HepG2 (cell line): ENCODE results near the gene PRSS2. TPM values are rescaled to one million over a fixed set of nuclear protein-coding genes. Genes with fewer than 3 reads are reported as not detected.

Experiments used
- ATAC-seq: fragments of 200-7000 bp; cut with Tn5 transposase; 3 replicates; pipeline ENCODE4 v1.9.1; 2020; ENCODE audit warnings: mild to moderate bottlenecking, moderate library complexity
- BruUV-seq: library from RNA; stranded (reverse); fragments of 400-500 nt; replicated peaks from 2 replicates; lab custom pipeline; 2021; lab: Mats Ljungman, UMichigan
- CTCF ChIA-PET: fragments of 300-600 bp; formaldehyde crosslinking; extraction: SDS; loops from one replicate; lab custom pipeline; 2021; ENCODE audit warnings: low total read pairs, inconsistent platforms, low intra/inter-chr PET ratio; lab: Yijun Ruan, JAX
- POLR2A ChIA-PET: fragments of 350-600 bp; sonication (Branson Sonifier 250); formaldehyde crosslinking; loops from one replicate; lab custom pipeline; 2020; ENCODE audit warnings: antibody characterized with exemption, inconsistent platforms; lab: Yijun Ruan, JAX
- DNase-seq: peaks from one replicate; pipeline ENCODE4 v3.0.0-alpha.2; 2015; ENCODE audit warnings: low spot score
- FAIRE-seq: peaks from 3 replicates; lab custom pipeline; 2011; peaks lifted over from hg19 to GRCh38; lab: Jason Lieb, UNC
- H2AFZ ChIP-seq: one replicate; pipeline ENCODE4 v1.6.1; 2011; ENCODE audit warnings: low read length, inconsistent platforms
- H3K27ac ChIP-seq: fragments of 300-600 bp; 3 replicates; pipeline ENCODE4 v1.8.0; 2011; ENCODE audit warnings: mixed run types, mild to moderate bottlenecking, mixed read lengths, low read length, inconsistent platforms; ENCODE audit not compliant: insufficient read depth; ENCODE audit errors: extremely low read length
- H3K27me3 ChIP-seq, 2 experiments: fragments of 200-600 bp in 1 of 2; 2 replicates in 1 of 2; 3 replicates in 1 of 2; pipeline versions ENCODE4 v1.6.0 to v1.8.0; 2011; ENCODE audit warnings: low read length in 2 of 2, mild to moderate bottlenecking in 2 of 2, moderate library complexity in 2 of 2, inconsistent platforms in 1 of 2; ENCODE audit not compliant: insufficient read depth in 2 of 2, control insufficient read depth in 1 of 2
- H3K36me3 ChIP-seq, 2 experiments: fragments of 200-600 bp in 1 of 2; replicated peaks in 1 of 2; 2 replicates in 1 of 2; 3 replicates in 1 of 2; pipeline versions ENCODE4 v1.5.1 to v1.8.0; 2011; ENCODE audit warnings: low read length in 2 of 2, inconsistent platforms in 1 of 2; ENCODE audit not compliant: insufficient read depth in 2 of 2, control insufficient read depth in 1 of 2
- H3K4me1 ChIP-seq: 2 replicates; pipeline ENCODE4 v1.5.1; 2012; ENCODE audit warnings: low read length, inconsistent platforms; ENCODE audit not compliant: insufficient read depth
- H3K4me2 ChIP-seq: 2 replicates; pipeline ENCODE4 v1.6.0; 2011; ENCODE audit warnings: low read depth, low read length, inconsistent platforms
- H3K4me3 ChIP-seq, 3 experiments: fragments of 200-600 bp in 1 of 3; sonication (generic), shearing (Covaris generic) in 1 of 3; replicated peaks in 1 of 3; 2 replicates each; pipeline ENCODE4 v1.5.1; 2011 to 2016; ENCODE audit warnings: low read length in 3 of 3, inconsistent platforms in 2 of 3, low read depth in 2 of 3, mild to moderate bottlenecking in 2 of 3, control low read depth in 1 of 3, mixed read lengths in 1 of 3; ENCODE audit not compliant: insufficient read depth in 1 of 3
- H3K79me2 ChIP-seq: one replicate; pipeline ENCODE4 v1.6.1; 2011; ENCODE audit warnings: low read length, inconsistent platforms; ENCODE audit not compliant: insufficient read depth
- H3K9ac ChIP-seq: 2 replicates; pipeline ENCODE4 v1.6.0; 2011; ENCODE audit warnings: mild to moderate bottlenecking, low read depth, low read length, inconsistent platforms; ENCODE audit not compliant: insufficient read depth
- H3K9me3 ChIP-seq: 2 replicates; pipeline ENCODE4 v1.5.1; 2012; ENCODE audit warnings: mild to moderate bottlenecking, low read length
- H4K20me1 ChIP-seq: 2 replicates; pipeline ENCODE4 v1.6.0; 2011; ENCODE audit warnings: inconsistent platforms, mild to moderate bottlenecking, low read length, moderate library complexity; ENCODE audit not compliant: insufficient read depth
- PCBP1 ChIP-seq: fragments of 200-400 bp; formaldehyde crosslinking; IDR thresholded peaks from 2 replicates; pipeline ENCODE4 v1.6.1; 2017; ENCODE audit warnings: mild to moderate bottlenecking, low read depth, low read length, borderline replicate concordance
- SIN3A ChIP-seq: IDR thresholded peaks from 2 replicates; pipeline ENCODE4 v1.6.1; 2011; ENCODE audit warnings: low read depth, mild to moderate bottlenecking, control low read depth, low read length, borderline replicate concordance
- SP1 ChIP-seq, 2 experiments: fragments of 450-650 bp in 1 of 2; sonication (generic) in 1 of 2; formaldehyde crosslinking in 1 of 2; IDR thresholded peaks; 2 replicates each; pipeline versions ENCODE4 v1.4.0 to v1.6.1; 2016 to 2020; ENCODE audit warnings: missing genetic modification reagents in 1 of 2
- WGBS: methylation state at CpG from one replicate; pipeline ENCODE4 v1.1.6; 2017; ENCODE audit warnings: low lambda C conversion rate; 5-methylcytosine and 5-hydroxymethylcytosine counted together
- in situ Hi-C: cut with HindIII; loops from 2 replicates; pipeline ENCODE4 v1.10.0; 2017; ENCODE audit warnings: low pct_unique_long_range_greater_than_20kb; ENCODE audit not compliant: extremely low pct_ligation_motif_present
- intact Hi-C: fragments of 100-400 bp; cut with micrococcal nuclease; formaldehyde crosslinking; loops from one replicate; pipeline ENCODE4 v1.10.0; 2022; ENCODE audit not compliant: unreplicated experiment
- polyA plus RNA-seq, 8 experiments: library from polyadenylated mRNA; depleted of rRNA in 3 of 8; stranded (reverse) in 7 of 8; unstranded in 1 of 8; fragments of >200 nt; fragmentation: Illumina TruSeq in 4 of 8; extraction: Trizol in 4 of 8; gene quantifications; 2 replicates each; pipeline versions ENCODE4 v1.2.1 to v1.2.3, GENCODE V29; 2011 to 2016; ENCODE audit warnings: low read depth in 4 of 8, missing spikeins in 1 of 8, mixed read lengths in 1 of 8; ENCODE audit not compliant: insufficient read depth in 1 of 8
- total RNA-seq, 5 experiments: library from RNA; depleted of rRNA; stranded (reverse); fragments of >200 nt; fragmentation: Illumina TruSeq; extraction: Trizol; gene quantifications; 2 replicates each; pipeline ENCODE4 v1.2.3, GENCODE V29; 2016; ENCODE audit warnings: low read depth in 1 of 5
- TF ChIP-seq, protein P1 (sequence below): sonication (generic); formaldehyde crosslinking; IDR thresholded peaks from 2 replicates; pipeline ENCODE4 v1.4.0; 2020; ENCODE audit warnings: missing genetic modification reagents, mild to moderate bottlenecking, borderline replicate concordance
- TF ChIP-seq, protein P2 (sequence below): sonication (generic); formaldehyde crosslinking; IDR thresholded peaks from 2 replicates; pipeline ENCODE4 v1.9.0; 2021; ENCODE audit warnings: mild to moderate bottlenecking, missing genetic modification reagents
- TF ChIP-seq, protein P3 (sequence below): sonication (generic); formaldehyde crosslinking; IDR thresholded peaks from 2 replicates; pipeline ENCODE4 v1.5.0; 2020; ENCODE audit warnings: mild to moderate bottlenecking, missing genetic modification reagents, borderline replicate concordance

PRSS2 gene
- total and polyA plus RNA-seq, 2 of the 13 experiments (the other 11 are each of a cell fraction or from before 2014, with no cell fraction given): not detected

DNA sequence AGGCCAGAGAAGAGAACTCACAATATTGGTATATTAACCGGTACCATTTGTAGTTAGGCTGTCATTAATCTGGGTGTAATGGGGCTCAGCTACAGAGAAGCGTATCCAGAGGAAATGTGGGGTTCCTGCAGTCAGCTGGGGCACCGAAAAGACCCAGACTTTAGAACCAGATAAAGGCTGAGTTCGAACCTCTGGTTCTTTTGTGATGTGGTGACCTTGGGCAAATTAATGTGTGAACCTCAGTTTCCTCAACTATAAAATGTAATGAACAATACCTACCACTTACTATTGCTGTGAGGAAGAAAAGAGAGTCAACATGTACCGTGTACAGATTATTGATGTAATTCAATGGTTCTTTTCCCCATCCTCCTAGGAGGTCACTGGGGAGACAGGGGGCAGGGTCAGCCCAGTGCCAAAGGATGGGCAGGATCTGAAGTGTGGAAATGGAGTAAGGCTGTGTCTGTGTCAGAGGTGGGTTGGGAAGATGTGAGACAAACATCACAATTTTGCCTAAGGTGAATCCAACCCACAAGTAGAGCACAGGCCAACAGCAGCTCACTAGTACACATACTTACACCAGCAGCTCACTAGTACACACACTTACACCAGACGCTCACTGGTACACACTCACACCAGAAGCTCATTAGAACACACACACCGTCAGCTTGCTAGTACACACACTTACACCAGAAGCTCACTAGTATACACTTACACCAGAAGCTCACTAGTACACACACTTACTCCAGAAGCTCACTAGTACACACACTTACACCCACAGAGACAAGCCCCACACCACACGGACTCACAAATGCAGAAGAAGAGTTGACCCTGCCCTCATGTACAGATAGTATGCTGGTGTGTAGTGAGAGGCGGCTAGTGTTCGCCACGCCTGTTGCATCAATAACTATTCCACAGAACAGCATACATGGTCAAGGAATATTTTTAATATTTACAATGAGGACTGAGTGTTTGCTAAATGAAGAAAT, 28.0 kb downstream of the PRSS2 start:
- FAIRE-seq (no peak), ATAC-seq (no peak), DNase-seq (no peak)
- no peak overlapping the region for H3K27ac ChIP-seq
- intact Hi-C loops: no loop called here
- peaks cover 6 to 56% of the 10 kb centered on the region in 2 experiments; a peak in 3 of 5 replicates for H3K27me3 ChIP-seq
- no peaks in the 10 kb centered on the region for H3K36me3 ChIP-seq
- H3K79me2 ChIP-seq: no peaks in the 10 kb centered on the region
- 21% methylated on average over 9 of the region's 11 CpGs for WGBS
- in situ Hi-C loops: no loop called here
- no peaks in the 10 kb centered on the region for H4K20me1 ChIP-seq
- no peaks in the 10 kb centered on the region for H3K4me1 ChIP-seq
- H3K9me3 ChIP-seq: no peaks in the 10 kb centered on the region
- H3K4me2 ChIP-seq: no peak overlapping the region
- no peak overlapping the region for H3K9ac ChIP-seq
- ChIA-PET CTCF (no interaction called here), POLR2A (no interaction called here)
- no peak overlapping the region for H2AFZ ChIP-seq
- H3K4me3 ChIP-seq: no peak overlapping the region
- BruUV-seq: no TSS peak
- TF ChIP-seq, protein P1, sequence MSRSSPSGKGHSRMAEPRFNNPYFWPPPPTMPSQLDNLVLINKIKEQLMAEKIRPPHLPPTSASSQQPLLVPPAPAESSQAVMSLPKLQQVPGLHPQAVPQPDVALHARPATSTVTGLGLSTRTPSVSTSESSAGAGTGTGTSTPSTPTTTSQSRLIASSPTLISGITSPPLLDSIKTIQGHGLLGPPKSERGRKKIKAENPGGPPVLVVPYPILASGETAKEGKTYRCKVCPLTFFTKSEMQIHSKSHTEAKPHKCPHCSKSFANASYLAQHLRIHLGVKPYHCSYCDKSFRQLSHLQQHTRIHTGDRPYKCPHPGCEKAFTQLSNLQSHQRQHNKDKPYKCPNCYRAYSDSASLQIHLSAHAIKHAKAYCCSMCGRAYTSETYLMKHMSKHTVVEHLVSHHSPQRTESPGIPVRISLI (CRISPR knock-in tag): no peak
- TF ChIP-seq SP1 (IDR thresholded peaks at IDR 0.05) (no peak), SP1 (CRISPR knock-in tag; IDR thresholded peaks at IDR 0.05) (no peak), PCBP1 (no peak), SIN3A (no peak)
- TF ChIP-seq, protein P2, sequence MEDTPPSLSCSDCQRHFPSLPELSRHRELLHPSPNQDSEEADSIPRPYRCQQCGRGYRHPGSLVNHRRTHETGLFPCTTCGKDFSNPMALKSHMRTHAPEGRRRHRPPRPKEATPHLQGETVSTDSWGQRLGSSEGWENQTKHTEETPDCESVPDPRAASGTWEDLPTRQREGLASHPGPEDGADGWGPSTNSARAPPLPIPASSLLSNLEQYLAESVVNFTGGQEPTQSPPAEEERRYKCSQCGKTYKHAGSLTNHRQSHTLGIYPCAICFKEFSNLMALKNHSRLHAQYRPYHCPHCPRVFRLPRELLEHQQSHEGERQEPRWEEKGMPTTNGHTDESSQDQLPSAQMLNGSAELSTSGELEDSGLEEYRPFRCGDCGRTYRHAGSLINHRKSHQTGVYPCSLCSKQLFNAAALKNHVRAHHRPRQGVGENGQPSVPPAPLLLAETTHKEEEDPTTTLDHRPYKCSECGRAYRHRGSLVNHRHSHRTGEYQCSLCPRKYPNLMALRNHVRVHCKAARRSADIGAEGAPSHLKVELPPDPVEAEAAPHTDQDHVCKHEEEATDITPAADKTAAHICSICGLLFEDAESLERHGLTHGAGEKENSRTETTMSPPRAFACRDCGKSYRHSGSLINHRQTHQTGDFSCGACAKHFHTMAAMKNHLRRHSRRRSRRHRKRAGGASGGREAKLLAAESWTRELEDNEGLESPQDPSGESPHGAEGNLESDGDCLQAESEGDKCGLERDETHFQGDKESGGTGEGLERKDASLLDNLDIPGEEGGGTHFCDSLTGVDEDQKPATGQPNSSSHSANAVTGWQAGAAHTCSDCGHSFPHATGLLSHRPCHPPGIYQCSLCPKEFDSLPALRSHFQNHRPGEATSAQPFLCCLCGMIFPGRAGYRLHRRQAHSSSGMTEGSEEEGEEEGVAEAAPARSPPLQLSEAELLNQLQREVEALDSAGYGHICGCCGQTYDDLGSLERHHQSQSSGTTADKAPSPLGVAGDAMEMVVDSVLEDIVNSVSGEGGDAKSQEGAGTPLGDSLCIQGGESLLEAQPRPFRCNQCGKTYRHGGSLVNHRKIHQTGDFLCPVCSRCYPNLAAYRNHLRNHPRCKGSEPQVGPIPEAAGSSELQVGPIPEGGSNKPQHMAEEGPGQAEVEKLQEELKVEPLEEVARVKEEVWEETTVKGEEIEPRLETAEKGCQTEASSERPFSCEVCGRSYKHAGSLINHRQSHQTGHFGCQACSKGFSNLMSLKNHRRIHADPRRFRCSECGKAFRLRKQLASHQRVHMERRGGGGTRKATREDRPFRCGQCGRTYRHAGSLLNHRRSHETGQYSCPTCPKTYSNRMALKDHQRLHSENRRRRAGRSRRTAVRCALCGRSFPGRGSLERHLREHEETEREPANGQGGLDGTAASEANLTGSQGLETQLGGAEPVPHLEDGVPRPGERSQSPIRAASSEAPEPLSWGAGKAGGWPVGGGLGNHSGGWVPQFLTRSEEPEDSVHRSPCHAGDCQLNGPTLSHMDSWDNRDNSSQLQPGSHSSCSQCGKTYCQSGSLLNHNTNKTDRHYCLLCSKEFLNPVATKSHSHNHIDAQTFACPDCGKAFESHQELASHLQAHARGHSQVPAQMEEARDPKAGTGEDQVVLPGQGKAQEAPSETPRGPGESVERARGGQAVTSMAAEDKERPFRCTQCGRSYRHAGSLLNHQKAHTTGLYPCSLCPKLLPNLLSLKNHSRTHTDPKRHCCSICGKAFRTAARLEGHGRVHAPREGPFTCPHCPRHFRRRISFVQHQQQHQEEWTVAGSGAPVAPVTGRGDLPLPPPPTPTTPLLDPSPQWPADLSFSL (CRISPR knock-in tag): no peak
- TF ChIP-seq, protein P3, sequence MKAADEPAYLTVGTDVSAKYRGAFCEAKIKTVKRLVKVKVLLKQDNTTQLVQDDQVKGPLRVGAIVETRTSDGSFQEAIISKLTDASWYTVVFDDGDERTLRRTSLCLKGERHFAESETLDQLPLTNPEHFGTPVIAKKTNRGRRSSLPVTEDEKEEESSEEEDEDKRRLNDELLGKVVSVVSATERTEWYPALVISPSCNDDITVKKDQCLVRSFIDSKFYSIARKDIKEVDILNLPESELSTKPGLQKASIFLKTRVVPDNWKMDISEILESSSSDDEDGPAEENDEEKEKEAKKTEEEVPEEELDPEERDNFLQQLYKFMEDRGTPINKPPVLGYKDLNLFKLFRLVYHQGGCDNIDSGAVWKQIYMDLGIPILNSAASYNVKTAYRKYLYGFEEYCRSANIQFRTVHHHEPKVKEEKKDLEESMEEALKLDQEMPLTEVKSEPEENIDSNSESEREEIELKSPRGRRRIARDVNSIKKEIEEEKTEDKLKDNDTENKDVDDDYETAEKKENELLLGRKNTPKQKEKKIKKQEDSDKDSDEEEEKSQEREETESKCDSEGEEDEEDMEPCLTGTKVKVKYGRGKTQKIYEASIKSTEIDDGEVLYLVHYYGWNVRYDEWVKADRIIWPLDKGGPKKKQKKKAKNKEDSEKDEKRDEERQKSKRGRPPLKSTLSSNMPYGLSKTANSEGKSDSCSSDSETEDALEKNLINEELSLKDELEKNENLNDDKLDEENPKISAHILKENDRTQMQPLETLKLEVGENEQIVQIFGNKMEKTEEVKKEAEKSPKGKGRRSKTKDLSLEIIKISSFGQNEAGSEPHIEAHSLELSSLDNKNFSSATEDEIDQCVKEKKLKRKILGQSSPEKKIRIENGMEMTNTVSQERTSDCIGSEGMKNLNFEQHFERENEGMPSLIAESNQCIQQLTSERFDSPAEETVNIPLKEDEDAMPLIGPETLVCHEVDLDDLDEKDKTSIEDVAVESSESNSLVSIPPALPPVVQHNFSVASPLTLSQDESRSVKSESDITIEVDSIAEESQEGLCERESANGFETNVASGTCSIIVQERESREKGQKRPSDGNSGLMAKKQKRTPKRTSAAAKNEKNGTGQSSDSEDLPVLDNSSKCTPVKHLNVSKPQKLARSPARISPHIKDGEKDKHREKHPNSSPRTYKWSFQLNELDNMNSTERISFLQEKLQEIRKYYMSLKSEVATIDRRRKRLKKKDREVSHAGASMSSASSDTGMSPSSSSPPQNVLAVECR (CRISPR knock-in tag): no peak
